T-helper 1 cell treated with Interleukin-12 subunit alpha and Interleukin-12 subunit beta and Interleukin-4 antibody, amounts not matched to agents 30 μg/mL and 1 μg/mL, for 36 hours (primary cell): ENCODE measurements around the gene NPR3.

ENCODE experiments used
- H3K27ac Mint-ChIP-seq: one replicate; pipeline ENCODE4 v1.8.0; 2021; ENCODE audit warnings: mild to moderate bottlenecking, mixed read lengths
- H3K27me3 Mint-ChIP-seq: one replicate; pipeline ENCODE4 v1.8.0; 2021; ENCODE audit warnings: low read depth, mixed read lengths
- H3K36me3 Mint-ChIP-seq: one replicate; pipeline ENCODE4 v1.8.0; 2021; ENCODE audit warnings: low read depth, mixed read lengths
- H3K4me1 Mint-ChIP-seq: one replicate; pipeline ENCODE4 v1.8.0; 2021; ENCODE audit warnings: low read depth, mixed read lengths
- H3K4me3 Mint-ChIP-seq: one replicate; pipeline ENCODE4 v1.8.0; 2021; ENCODE audit warnings: mild to moderate bottlenecking, moderate library complexity, mixed read lengths
- H3K9me3 Mint-ChIP-seq: one replicate; pipeline ENCODE4 v1.8.0; 2021; ENCODE audit warnings: mixed read lengths

Gene NPR3, protein sequence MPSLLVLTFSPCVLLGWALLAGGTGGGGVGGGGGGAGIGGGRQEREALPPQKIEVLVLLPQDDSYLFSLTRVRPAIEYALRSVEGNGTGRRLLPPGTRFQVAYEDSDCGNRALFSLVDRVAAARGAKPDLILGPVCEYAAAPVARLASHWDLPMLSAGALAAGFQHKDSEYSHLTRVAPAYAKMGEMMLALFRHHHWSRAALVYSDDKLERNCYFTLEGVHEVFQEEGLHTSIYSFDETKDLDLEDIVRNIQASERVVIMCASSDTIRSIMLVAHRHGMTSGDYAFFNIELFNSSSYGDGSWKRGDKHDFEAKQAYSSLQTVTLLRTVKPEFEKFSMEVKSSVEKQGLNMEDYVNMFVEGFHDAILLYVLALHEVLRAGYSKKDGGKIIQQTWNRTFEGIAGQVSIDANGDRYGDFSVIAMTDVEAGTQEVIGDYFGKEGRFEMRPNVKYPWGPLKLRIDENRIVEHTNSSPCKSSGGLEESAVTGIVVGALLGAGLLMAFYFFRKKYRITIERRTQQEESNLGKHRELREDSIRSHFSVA

DNA sequence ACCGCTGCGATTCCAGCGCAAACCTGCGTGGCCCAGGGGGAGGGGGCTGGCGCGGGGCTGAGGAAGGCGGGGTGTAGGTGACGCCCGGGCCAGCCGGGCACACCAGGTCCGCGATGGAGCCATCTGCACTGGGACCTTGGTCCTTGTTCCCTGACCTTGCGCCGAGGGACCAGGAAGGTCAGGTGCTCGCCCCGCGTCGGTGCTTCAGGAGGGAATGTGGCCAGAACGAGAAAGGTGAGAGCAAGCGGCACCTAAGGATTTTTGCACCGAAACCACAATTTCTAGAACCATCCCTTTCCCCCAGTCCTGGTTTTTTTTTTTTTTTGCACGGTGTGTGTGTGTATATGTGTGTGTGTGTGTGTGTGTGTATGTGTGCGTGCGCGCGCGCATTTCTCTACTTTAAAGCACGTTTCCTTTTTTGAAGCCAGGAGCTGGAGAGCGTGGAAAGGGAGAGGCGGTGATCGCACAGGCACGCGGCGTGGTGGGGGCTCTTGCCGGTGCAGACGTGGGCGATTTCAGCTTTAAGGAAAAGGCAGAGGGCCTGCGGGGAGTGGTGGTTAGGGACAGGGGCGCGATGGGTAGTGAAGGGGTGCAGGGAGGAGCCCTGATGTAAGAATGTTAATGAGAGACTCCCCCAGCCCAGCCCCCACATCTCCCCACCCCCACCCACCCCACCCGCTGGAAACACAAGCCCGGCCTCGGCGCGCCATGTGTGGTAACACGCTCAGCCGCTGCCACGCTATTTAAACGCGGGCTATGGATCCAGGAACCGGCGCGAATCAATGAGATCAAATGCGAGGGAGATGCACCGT is at the start of gene NPR3:
Gene NPR3 (plus strand): TSS at position 772 of the 812 bp plus-strand sequence. CDS start 456 bp downstream, outside the sequence.
- Mint-ChIP-seq H3K4me1 (peaks cover 18% of the 10 kb centered on the region), H3K36me3 (peaks cover 4% of the 10 kb centered on the region), H3K27me3 (peaks cover 79% of the 10 kb centered on the region), H3K4me3 (peak within 1 kb of the TSS; percentile 75), H3K27ac (peak within 1 kb of the TSS; percentile 73), H3K9me3 (no peaks in the 10 kb centered on the region)

DNA sequence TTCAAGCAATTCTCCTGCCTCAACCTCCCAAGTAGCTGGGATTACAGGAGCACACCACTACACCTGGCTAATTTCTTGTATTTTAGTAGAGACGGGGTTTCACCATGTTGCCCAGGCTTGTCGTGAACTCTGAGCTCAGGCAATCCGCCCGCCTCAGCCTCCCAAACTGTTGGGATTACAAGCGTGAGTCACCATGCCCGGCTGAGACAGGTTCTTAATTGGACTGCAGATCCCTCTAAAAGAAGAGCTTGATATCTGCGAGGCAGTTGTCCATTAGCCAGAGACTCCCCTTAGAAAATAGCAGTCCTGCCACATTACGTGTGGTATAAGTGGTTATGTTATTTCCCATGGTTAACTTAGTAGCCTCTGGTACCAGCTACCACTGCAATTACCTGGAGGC is 46.6 kb upstream of the NPR3 start:
- Mint-ChIP-seq H3K4me1 (no peaks in the 10 kb centered on the region), H3K27me3 (no peaks in the 10 kb centered on the region), H3K27ac (no peak overlapping the region), H3K36me3 (no peaks in the 10 kb centered on the region), H3K4me3 (no peak overlapping the region), H3K9me3 (peaks cover 14% of the 10 kb centered on the region)

DNA sequence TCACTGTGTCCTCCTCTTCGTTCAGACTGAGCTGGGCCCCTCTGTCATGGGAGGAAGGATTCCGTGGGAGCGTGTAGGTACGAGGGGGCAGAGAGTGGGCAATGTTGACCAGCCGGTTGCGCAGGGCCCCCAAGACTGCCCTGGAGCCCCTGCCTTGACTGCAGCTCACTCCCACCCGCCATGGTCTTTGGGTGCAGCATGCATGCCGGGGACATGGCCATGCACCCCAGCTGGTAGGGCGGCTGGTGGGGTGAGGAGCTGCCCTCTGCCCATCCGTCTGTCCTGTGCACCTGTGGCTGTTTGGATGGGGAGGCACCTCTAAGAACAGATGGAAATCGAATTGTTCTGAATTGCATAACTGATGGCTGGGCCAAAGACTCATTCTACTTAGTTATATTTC is 42.6 kb upstream of the NPR3 start:
- Mint-ChIP-seq H3K27me3 (no peaks in the 10 kb centered on the region), H3K36me3 (no peaks in the 10 kb centered on the region), H3K4me3 (no peak overlapping the region), H3K9me3 (peaks cover 11% of the 10 kb centered on the region), H3K27ac (no peak overlapping the region), H3K4me1 (no peaks in the 10 kb centered on the region)

DNA sequence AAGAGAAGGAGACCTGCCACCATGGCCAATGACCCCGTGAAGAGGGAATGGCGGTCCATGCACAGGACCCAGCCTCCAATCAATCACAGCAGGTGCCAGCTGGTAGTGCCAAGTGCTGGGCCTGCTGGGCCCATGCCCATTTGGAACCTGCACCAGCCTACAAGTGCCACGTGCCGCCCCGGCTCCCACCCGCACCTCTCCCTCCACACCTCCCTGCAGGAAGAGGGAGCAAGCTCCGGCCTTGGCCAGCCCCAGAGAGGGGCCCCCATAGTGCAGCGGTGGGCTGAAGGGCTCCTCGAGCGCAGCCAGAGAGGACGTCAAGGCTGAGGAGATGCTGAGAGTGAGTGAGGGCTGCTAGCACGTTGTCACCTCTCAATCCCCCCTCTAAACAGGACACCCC is 37.8 kb upstream of the NPR3 start:
- H3K4me3 Mint-ChIP-seq: no peak overlapping the region
- no peaks in the 10 kb centered on the region for H3K36me3 Mint-ChIP-seq
- no peak overlapping the region for H3K27ac Mint-ChIP-seq
- peaks cover 11% of the 10 kb centered on the region for H3K9me3 Mint-ChIP-seq
- H3K27me3 Mint-ChIP-seq: no peaks in the 10 kb centered on the region
- no peaks in the 10 kb centered on the region for H3K4me1 Mint-ChIP-seq

DNA sequence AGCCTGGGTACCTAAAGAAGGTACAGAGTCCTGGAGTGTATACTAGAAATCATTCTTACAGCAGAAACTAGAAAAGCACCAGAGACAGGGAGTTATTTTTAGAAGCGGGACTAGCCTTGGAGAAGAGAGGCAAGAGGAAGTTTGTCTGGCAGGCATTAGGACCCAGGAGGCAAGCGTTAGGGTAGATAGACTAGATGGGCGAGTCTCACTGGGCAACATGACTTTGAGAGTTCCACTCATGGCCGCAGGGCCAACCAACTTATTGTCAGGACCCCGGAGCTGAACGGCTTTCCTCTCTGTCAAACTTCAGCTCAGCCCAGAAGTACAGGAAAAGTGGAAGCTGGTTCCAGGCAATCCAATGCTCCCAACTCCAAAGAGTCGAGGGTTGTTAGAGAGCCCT is 34.1 kb upstream of the NPR3 start:
- no peaks in the 10 kb centered on the region for H3K27me3 Mint-ChIP-seq
- no peaks in the 10 kb centered on the region for H3K4me1 Mint-ChIP-seq
- no peak overlapping the region for H3K4me3 Mint-ChIP-seq
- peaks cover 7% of the 10 kb centered on the region for H3K9me3 Mint-ChIP-seq
- no peaks in the 10 kb centered on the region for H3K36me3 Mint-ChIP-seq
- no peak overlapping the region for H3K27ac Mint-ChIP-seq

DNA sequence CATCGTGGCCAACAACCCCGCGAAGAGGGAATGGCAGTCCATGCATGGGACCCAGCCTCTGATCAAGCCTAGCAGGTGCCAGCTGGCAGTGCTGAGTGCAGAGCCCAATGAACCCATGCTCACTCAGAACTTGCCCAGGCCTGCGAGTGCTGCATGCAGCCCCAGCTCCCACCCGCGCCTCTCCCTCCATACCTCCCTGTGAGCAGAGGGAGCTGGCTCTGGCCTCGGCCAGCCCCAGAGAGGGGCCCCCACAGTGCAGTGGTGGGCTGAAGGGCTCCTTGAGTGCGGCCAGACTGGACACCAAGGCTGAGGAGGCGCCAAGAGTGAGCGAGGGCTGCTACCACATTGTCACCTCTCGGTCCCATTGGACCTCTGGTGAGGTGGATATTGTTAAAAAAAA is 32.6 kb upstream of the NPR3 start:
- Mint-ChIP-seq H3K4me1 (no peaks in the 10 kb centered on the region), H3K4me3 (no peak overlapping the region), H3K9me3 (peaks cover 1% of the 10 kb centered on the region), H3K36me3 (no peaks in the 10 kb centered on the region), H3K27me3 (no peaks in the 10 kb centered on the region), H3K27ac (no peak overlapping the region)

DNA sequence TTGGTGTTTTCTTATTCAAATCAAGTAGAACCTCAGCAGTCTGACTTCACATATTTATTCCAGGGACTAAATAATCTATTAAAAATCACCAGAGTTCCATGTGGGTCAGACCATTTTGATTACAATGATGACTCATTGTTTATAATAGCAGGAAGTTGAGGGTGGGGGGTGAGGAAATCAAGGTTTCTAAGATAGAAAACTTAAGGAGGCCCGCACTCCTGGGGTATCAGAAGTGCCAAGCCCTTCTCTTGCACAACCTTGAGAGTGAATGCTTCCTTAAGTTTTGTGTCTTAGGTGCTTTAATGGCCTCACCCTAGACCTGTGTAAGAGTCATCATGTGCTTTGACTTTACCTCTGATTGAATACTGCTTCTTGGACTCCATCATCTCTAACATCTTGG is 31.9 kb upstream of the NPR3 start:
- Mint-ChIP-seq H3K4me3 (no peak overlapping the region), H3K9me3 (peaks cover 8% of the 10 kb centered on the region), H3K4me1 (no peaks in the 10 kb centered on the region), H3K27me3 (no peaks in the 10 kb centered on the region), H3K36me3 (no peaks in the 10 kb centered on the region), H3K27ac (no peak overlapping the region)

DNA sequence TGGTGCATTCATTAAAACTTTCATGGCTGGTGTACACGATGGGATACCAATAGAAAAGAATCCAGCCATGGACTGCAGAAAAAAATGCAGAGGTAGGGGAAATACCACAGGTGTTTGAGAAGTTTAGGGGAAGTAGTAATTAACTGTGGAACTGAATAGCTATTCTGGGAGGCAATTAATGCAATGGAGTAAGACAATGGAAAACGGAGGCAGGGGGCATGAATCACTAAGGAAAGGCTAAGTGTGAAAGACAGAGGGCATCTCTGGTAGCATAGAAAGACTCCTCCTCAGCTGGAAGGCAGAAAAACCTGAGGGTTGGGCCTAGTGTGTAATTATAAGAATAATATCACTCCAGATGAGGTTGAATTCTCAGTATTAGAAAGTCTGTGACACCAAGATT is 30.9 kb upstream of the NPR3 start:
- H3K27ac Mint-ChIP-seq: no peak overlapping the region
- no peaks in the 10 kb centered on the region for H3K27me3 Mint-ChIP-seq
- H3K9me3 Mint-ChIP-seq: peaks cover 11% of the 10 kb centered on the region
- H3K4me1 Mint-ChIP-seq: no peaks in the 10 kb centered on the region
- no peak overlapping the region for H3K4me3 Mint-ChIP-seq
- H3K36me3 Mint-ChIP-seq: no peaks in the 10 kb centered on the region

DNA sequence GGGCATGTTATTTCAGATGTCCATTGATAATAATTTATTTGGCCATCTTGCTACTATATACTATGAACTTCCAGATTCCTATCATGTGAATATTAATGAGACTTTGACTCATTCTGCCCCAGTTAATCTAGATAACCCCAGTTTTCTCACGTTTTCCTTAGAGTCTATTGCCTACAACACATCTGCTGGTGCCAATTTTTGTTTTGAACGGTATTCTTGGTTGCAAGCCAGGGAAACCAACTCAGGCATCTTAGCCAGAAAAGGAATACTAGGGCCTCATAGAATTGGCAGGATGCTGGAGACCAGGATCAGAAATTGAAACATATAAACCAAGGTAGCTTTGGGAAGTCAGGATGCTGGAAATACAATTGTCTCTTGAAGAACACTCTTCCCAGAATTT is 28.0 kb upstream of the NPR3 start:
- Mint-ChIP-seq H3K4me3 (no peak overlapping the region), H3K9me3 (peaks cover 16% of the 10 kb centered on the region), H3K27ac (no peak overlapping the region), H3K27me3 (no peaks in the 10 kb centered on the region), H3K4me1 (no peaks in the 10 kb centered on the region), H3K36me3 (peaks cover 1% of the 10 kb centered on the region)

DNA sequence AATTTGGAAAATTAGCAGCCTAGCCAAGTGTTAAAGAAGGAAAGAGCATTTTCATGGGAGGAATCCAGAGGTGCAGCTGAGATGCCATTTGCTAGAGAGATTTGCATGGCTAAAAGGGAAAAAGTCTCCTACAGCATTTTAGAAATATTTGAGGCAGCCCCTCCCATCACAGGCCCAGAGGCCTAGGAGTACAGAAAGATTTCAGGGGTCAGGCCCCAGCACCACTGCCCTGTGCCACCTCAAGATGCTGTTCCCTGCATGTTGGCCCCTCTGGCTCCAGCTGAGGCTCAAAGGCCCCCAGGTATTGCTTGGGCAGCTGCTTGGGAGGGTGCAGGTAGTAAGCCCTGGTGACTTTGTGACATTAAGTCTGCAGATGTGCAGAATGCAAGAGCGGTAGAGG is 26.9 kb upstream of the NPR3 start:
- Mint-ChIP-seq H3K27me3 (no peaks in the 10 kb centered on the region), H3K9me3 (peaks cover 16% of the 10 kb centered on the region), H3K4me3 (no peak overlapping the region), H3K27ac (no peak overlapping the region), H3K36me3 (peaks cover 1% of the 10 kb centered on the region), H3K4me1 (no peaks in the 10 kb centered on the region)

DNA sequence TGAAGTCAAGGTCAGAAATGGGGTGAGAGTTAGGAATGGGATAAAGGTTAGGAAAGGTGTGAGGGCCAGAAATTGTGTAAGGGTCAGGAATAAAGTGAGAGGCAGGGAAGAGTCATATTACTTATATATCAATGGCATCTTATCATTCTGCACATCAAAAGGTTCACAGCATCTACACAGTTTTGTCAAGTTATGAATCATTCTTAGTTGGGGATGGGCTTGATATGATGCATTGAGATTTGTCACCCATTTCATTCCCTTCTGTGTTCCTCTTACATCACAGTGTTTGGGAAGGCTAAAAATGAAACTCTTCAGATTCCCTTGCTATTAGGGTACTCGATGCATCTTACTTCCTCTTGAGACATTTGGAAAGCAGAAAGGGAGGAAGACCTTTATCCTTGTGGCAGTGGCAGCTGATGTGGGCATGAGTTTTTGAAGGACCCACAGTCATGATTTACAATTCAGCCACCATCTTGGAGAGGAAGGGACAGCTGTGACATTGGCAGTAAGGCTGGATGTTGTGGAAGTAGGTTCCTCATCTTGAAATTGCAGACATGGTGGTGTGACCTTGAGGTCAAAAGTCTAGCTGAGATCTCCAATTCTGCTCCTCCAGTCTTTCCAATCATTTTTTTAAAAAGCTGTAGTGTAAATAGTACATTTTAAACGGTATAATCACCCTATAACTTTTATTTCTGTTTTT is 24.2 kb upstream of the NPR3 start:
- H3K27ac Mint-ChIP-seq: no peak overlapping the region
- peaks cover 1% of the 10 kb centered on the region for H3K36me3 Mint-ChIP-seq
- H3K9me3 Mint-ChIP-seq: peaks cover 16% of the 10 kb centered on the region
- no peak overlapping the region for H3K4me3 Mint-ChIP-seq
- no peaks in the 10 kb centered on the region for H3K27me3 Mint-ChIP-seq
- H3K4me1 Mint-ChIP-seq: no peaks in the 10 kb centered on the region

DNA sequence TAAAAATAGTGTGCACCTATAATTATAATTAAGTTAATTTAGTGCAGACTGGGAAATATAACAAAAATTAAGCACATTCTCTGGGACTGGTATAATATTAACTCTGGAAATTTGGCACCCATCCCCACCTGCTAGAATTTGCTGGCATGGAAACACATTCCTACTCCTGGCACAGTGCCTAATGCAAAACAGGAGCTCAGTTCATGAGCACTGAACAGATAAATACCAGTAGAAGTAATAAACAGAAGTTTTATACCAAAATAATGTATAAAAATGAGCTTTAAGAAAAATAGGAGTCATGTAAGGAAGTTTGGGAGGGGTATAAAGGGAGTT is 23.7 kb upstream of the NPR3 start:
- Mint-ChIP-seq H3K4me1 (no peaks in the 10 kb centered on the region), H3K9me3 (peaks cover 16% of the 10 kb centered on the region), H3K27me3 (no peaks in the 10 kb centered on the region), H3K27ac (no peak overlapping the region), H3K36me3 (peaks cover 1% of the 10 kb centered on the region), H3K4me3 (no peak overlapping the region)

DNA sequence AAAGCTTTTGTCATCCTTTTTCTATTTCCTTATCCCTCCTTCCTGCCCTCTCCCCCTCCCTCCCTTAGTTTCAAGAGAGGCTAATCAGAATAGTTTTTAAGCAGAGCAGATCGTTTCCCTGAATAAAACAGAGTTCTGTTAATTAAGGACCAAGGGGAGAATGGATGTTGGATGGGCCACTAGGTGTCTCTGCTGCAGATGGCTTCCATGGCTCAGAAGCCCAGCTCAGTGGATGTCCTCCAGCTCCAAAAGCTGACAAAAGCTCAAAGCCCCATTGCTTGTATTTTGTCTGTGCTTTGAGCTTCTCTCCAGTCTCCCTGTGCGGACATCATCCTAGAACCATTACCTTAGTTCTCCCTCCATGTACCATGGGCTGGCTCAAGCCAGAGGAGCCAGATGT is 21.0 kb upstream of the NPR3 start:
- no peak overlapping the region for H3K27ac Mint-ChIP-seq

DNA sequence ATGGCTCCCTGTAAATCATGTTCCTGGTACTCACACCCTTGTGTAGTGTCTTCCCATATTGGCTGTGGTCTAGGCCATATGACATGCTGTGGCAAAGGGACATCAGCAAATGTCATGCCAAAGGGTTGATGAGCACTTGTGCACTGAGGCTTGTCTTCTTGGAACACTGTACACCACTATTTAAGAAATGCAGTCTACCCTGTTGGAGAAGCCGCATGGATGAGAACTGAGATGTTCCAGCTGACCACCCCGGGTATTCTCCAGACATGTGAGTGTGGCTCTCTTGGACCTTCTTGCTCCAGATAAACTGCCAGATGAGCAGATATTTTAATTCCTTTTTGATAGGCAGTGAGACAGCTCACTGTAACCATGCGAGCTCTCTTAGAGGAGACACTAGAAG is 20.5 kb upstream of the NPR3 start:
- no peaks in the 10 kb centered on the region for H3K27me3 Mint-ChIP-seq
- H3K36me3 Mint-ChIP-seq: peaks cover 1% of the 10 kb centered on the region
- H3K4me3 Mint-ChIP-seq: no peak overlapping the region
- H3K27ac Mint-ChIP-seq: no peak overlapping the region
- peaks cover 5% of the 10 kb centered on the region for H3K9me3 Mint-ChIP-seq
- no peaks in the 10 kb centered on the region for H3K4me1 Mint-ChIP-seq

More for the DNA sequence above, 21.0 kb upstream of the NPR3 start:
- Mint-ChIP-seq H3K9me3 (peaks cover 5% of the 10 kb centered on the region), H3K4me3 (no peak overlapping the region), H3K27me3 (no peaks in the 10 kb centered on the region), H3K36me3 (peaks cover 1% of the 10 kb centered on the region), H3K4me1 (no peaks in the 10 kb centered on the region)
